Subcutaneous adipose tissue (tissue), 4 donors: Measurements from ENCODE around the gene KLK5. TPM values are rescaled to one million over a fixed set of nuclear protein-coding genes. Genes with fewer than 3 reads are reported as not detected.

Source experiments
- total RNA-seq, 4 donors: library from RNA; depleted of rRNA; stranded (reverse); fragments of >200 nt; gene quantifications; one replicate each; pipeline ENCODE4 v1.1.0, GENCODE V29; 2016
- TF ChIP-seq, protein P1 (sequence below): fragments of 450-650 bp; IDR thresholded peaks from one replicate; pipeline ENCODE4 v1.5.1; 2016; ENCODE audit warnings: low read depth, mild to moderate bottlenecking, control low read depth, antibody characterized with exemption, moderate library complexity

KLK5 gene
- total RNA-seq, 4 donors from 2014 or later = not detected

GRCh38 chr19:50967929-50968715 lies 15.3 kb upstream of the KLK5 start:
- TF ChIP-seq, protein P1, sequence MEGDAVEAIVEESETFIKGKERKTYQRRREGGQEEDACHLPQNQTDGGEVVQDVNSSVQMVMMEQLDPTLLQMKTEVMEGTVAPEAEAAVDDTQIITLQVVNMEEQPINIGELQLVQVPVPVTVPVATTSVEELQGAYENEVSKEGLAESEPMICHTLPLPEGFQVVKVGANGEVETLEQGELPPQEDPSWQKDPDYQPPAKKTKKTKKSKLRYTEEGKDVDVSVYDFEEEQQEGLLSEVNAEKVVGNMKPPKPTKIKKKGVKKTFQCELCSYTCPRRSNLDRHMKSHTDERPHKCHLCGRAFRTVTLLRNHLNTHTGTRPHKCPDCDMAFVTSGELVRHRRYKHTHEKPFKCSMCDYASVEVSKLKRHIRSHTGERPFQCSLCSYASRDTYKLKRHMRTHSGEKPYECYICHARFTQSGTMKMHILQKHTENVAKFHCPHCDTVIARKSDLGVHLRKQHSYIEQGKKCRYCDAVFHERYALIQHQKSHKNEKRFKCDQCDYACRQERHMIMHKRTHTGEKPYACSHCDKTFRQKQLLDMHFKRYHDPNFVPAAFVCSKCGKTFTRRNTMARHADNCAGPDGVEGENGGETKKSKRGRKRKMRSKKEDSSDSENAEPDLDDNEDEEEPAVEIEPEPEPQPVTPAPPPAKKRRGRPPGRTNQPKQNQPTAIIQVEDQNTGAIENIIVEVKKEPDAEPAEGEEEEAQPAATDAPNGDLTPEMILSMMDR = no peak

GRCh38 chr19:50964266-50964665 lies 11.4 kb upstream of the KLK5 start:
- TF ChIP-seq, protein P1 = no peak

DNA sequence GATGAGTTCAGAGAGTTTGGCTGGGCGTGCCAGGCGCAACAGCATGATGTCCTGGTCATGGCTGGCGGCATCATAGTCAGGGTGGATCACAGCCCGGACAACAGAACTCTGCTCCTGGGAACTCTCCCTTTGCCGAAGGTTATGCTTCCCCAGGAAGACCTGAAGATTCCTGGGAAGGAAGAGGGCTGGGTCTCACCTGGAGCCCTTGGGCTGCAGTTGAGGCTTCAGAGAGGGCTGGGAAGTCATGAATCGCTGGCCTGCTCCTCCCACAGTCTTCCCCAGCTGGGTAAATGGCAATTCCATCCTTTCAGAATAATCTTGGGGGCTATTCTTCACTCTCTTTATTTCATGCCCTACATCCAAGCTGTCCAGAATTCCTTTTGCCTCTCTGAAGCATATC lies 10.5 kb upstream of the KLK5 start:
- TF ChIP-seq, protein P1 = no peak

DNA sequence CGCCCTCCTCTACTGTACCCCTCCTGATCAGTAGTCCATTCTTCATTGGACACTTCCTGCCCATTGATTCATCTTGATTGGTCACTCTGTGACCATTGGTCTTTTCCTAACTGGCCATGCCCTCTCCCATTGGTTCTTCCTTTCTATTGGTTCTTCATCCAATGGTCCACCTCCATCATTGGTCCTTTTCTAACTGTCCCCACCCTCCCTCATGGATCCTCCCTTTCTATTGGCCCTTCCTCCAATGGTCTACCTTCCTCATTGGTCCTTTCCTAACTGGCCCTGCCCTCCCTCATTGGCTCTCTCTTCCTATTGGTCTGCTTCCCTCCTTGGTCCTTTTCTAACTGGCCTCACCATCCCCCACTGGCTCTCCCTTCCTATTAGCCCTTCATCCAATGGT lies 9.4 kb upstream of the KLK5 start:
- TF ChIP-seq, protein P1 = no peak

- TF ChIP-seq, protein P1 = no peak
Measured at GRCh38 chr19:50959731-50960500, 7.1 kb upstream of the KLK5 start.

GRCh38 chr19:50957587-50957986 lies 4.7 kb upstream of the KLK5 start:
- TF ChIP-seq, protein P1 = no peak

- TF ChIP-seq, protein P1 = no peak
Measured at GRCh38 chr19:50949861-50950260, 3.0 kb downstream of the KLK5 start.
